Tongue (tissue), 2 donors: ENCODE results near the gene EDNRB. TPM values are rescaled to one million over a fixed set of nuclear protein-coding genes. Genes with fewer than 3 reads are reported as not detected.
"Not testable (repeated sequence)": the region's sequence is repeated elsewhere in the genome, so short reads cannot be mapped to it uniquely, and the experiment has no call there.

Experiments
- DNase-seq: peaks from one replicate; pipeline ENCODE4 v3.0.0-alpha.2; 2015
- total RNA-seq: library from RNA; depleted of rRNA; stranded (reverse); fragments of >200 nt; gene quantifications from one replicate; pipeline ENCODE4 v1.2.3, GENCODE V29; 2014

EDNRB gene
- total RNA-seq: 39.4 TPM

GRCh38 chr13:77918391-77919245 lies at the start of gene EDNRB:
TSS of gene EDNRB (minus strand) at chr13:77918831. CDS start at chr13:77918573, 258 bp downstream.
- DNase-seq: peak; percentile 63

- no peak for DNase-seq
Observed at GRCh38 chr13:77966671-77967070, 48.0 kb upstream of the EDNRB start.

DNA sequence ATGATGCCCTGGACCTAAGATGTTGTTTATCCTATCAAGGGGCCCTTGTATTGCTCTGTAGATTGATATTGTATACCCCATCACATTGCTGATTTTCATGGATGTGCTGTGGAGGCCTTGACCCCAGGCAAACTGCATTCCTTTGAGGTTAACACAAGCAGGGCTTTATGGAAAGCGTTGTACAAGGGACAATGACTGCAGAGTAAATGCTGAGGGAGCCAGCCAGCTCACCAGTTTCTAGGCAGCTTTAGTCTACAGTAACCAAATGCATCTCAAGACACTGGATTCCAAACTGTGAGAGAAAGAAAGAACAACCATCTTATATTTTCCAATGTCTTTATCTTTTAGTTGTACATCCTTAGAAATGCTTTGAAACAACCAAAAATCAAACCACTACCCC lies 34.1 kb upstream of the EDNRB start:
- no peak for DNase-seq

DNA sequence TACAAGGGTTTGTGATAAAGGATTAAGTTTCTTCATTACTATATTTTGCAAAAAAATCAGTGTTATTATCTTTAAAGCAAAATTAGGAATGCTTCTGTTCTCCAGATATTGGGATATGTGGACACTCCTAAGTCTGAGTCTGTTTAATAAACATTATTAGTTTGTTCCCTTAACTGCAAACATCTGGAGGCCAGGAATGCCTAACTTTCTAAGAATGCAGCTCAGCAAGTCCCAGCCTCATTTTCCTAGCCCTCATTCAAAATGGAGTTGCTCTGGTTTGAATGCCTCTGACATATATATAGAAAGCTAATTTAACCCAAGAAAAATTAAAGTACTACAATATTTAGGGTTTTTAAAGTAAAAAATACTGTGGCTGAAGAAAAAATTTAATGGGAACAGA lies 33.6 kb upstream of the EDNRB start:
- DNase-seq: no peak

DNA sequence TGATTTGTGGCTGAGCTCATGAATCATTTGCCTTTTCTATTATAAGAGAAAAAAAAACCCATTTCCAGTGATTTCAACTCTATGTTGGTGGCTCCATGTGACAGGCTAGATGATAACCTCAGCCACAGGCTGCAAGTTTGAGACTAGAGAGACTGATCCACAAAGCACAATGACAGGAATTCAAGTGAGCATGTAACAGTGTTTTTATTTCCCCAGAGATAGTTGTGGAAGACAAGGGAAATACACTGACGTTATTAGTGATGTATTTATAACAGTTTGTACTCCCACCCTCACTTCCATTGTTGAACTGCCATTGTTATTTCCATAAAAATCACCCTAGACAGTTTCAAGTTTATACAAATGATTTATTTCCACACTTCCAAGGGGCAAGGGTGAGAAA lies 27.9 kb upstream of the EDNRB start:
- no peak for DNase-seq

- DNase-seq: not testable (repeated sequence)
Observed at GRCh38 chr13:77935063-77935462, 16.4 kb upstream of the EDNRB start.

DNA sequence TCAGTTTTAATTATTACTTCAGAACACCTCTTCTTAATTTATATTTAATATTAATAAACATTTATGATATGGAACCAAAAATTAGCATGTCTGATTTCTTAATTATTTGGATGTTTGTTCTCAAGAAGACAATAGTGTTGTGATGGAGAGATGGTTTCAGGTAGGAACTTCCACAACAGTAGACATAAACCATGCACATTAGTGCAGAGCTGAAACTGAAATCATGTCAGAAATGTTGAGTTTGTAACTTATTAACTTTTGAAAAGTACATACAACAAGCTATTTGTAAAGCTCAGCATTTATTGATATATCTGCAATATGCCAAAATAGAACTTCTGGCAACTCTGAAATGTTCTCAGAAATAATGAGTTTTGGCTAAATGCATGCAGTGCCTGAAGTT lies 11.8 kb upstream of the EDNRB start:
- DNase-seq: no peak

- no peak for DNase-seq
Observed at GRCh38 chr13:77928909-77929308, 10.3 kb upstream of the EDNRB start.

GRCh38 chr13:77925616-77926015 lies 7.0 kb upstream of the EDNRB start:
- no peak for DNase-seq

GRCh38 chr13:77919921-77920294 lies 1.3 kb upstream of the EDNRB start:
- DNase-seq: no peak

- DNase-seq: peak; percentile 80
Observed at GRCh38 chr13:77919246-77919920, 752 bp upstream of the EDNRB start.

DNA sequence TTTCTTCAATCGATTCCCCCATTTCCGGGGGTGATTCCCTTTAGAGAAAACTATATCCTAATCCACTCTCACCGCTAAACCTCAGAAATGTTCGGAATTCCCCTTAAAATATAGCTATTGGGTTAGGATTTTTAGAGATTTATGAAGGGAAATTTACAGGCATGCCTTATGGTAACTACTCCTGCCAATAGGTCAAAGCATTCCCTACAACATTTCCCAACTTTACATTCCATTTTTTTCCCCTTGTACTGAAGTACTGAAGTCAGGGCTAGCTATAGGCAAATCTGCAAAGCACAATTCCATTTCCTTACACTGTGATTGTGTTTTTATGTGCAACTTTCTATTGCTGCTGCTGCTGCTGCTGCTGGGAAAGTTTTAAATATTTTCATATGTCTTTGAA lies 2.1 kb downstream of the EDNRB start:
- no peak for DNase-seq

GRCh38 chr13:77915686-77916085 lies 2.9 kb downstream of the EDNRB start:
- DNase-seq: no peak

- no peak for DNase-seq
Observed at GRCh38 chr13:77913003-77913402, 5.6 kb downstream of the EDNRB start.

DNA sequence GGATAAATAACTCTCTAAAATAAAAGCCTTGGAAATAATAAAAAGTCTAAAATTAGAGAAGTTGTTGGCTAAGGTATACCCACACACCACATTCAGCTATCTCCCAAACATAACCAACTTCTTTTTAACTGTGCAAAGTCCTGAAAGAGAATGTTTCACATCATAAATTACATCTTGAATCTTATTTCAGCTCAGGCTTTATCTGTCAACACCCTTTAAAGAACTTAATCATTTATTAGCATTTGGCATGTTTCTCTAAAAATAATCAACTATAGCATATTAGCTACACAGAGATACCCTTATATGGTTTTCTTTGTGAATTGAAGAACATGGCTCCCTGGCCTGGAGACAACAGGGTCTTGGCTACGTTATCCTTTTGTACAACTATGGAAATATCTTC lies 6.9 kb downstream of the EDNRB start:
- no peak for DNase-seq

- no peak for DNase-seq
Observed at GRCh38 chr13:77909827-77910226, 8.8 kb downstream of the EDNRB start.

- DNase-seq: no peak
Observed at GRCh38 chr13:77908531-77908930, 10.1 kb downstream of the EDNRB start.

- DNase-seq: no peak
Observed at GRCh38 chr13:77907666-77908341, 10.8 kb downstream of the EDNRB start.

DNA sequence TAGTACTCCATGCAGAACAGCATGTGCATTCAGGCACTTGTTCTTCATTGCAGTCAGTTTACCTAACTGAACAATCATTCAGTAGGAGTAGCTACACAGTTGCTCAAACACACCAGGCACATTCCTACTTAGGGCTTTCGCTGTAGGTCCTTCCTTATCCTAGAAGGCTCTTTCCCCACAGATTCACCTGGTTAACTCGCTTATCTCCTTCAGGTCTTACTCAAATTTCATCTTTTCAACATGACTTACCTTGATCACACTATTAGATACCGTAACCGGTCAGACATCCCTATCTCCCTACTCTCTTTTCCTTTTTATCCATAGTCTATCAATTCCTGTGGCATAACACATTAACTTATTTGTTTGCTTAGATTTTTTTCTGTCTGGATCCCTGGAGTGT lies 14.6 kb downstream of the EDNRB start:
- DNase-seq: no peak

GRCh38 chr13:77903435-77903834 lies 15.2 kb downstream of the EDNRB start:
- DNase-seq: no peak

DNA sequence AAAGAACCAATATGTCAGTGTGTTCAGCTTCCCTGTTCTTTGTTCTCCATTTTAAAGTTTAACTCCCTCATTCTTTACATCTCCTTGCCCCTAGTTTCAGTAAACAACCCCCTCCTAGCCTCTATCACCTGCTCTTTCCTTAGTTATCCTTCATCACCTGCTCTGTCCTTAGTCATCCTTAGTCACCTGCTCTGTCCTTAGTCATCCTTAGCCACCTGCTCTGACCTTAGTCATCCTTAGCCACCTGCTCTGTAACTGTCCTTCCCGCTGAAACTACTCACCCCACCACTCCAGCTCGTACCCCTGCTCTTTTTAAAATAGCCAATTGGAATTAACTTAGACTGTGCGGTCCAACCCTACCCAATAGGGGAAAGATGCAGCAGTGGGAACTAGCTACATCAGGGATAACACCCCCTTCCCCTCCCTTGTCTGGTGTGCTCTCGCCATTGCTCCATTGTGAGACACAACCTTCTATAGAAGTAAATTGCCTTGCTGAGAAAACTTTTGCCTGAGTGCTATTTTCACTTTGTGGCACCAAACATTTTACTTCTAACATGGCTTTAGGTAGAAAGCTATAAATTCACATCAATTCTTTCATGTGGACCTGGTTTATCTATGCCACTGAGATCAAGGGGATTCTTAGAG lies 16.2 kb downstream of the EDNRB start:
- DNase-seq: no peak

- DNase-seq: no peak
Observed at GRCh38 chr13:77898097-77898496, 20.5 kb downstream of the EDNRB start.

- DNase-seq: no peak
Observed at GRCh38 chr13:77896977-77897376, 21.7 kb downstream of the EDNRB start.
